HEK293 (cell line): ENCODE measurements around the gene ASAP2.

ENCODE experiments used
- CTCF ChIP-seq: fragments of 450-650 bp; formaldehyde crosslinking; IDR thresholded peaks from 2 replicates; pipeline ENCODE4 v1.5.1; 2016; ENCODE audit warnings: missing biosample characterization, missing genetic modification characterization
- PATZ1 ChIP-seq: fragments of 450-650 bp; formaldehyde crosslinking; IDR thresholded peaks from 2 replicates; pipeline ENCODE4 v1.5.1; 2016; ENCODE audit warnings: missing biosample characterization, missing genetic modification characterization
- PBX3 ChIP-seq: sonication (generic); formaldehyde crosslinking; IDR thresholded peaks from 2 replicates; pipeline ENCODE4 v1.8.1; 2022; ENCODE audit warnings: mild to moderate bottlenecking, moderate library complexity, missing genetic modification reagents
- ZIC2 ChIP-seq: fragments of 450-650 bp; formaldehyde crosslinking; IDR thresholded peaks from 2 replicates; pipeline ENCODE4 v1.5.1; 2016; ENCODE audit warnings: missing biosample characterization, missing genetic modification characterization
- ZNF2 ChIP-seq: fragments of 450-650 bp; formaldehyde crosslinking; IDR thresholded peaks from 2 replicates; pipeline ENCODE4 v1.5.1; 2016; ENCODE audit warnings: missing biosample characterization, missing genetic modification characterization
- ZNF362 ChIP-seq: fragments of 450-650 bp; formaldehyde crosslinking; IDR thresholded peaks from 2 replicates; pipeline ENCODE4 v1.5.1; 2016; ENCODE audit warnings: missing biosample characterization, missing genetic modification characterization
- ZNF416 ChIP-seq: fragments of 450-650 bp; formaldehyde crosslinking; IDR thresholded peaks from 2 replicates; pipeline ENCODE4 v1.5.1; 2016; ENCODE audit warnings: missing biosample characterization, missing genetic modification characterization

- TF ChIP-seq ZNF416 (tag by site-specific recombination) (no peak), PBX3 (CRISPR knock-in tag) (no peak), ZNF2 (tag by site-specific recombination) (no peak), CTCF (tag by site-specific recombination) (no peak), PATZ1 (no peak), ZNF362 (tag by site-specific recombination) (no peak), ZIC2 (no peak)
Measured at GRCh38 chr2:9196637-9197036, 10.0 kb upstream of the ASAP2 start.
